ENCODE data around the gene FRMD1. TPM values are rescaled to one million over a fixed set of nuclear protein-coding genes. Genes with fewer than 3 reads are reported as not detected.

The FRMD1 gene
- total and polyA plus RNA-seq, 2 of the 8 experiments (the other 6 are each of a cell fraction or from before 2014, with no cell fraction given), result 0.36 TPM; not detected in 1

GRCh38 chr6:168051648-168052047 lies 27.4 kb downstream of the FRMD1 start:
- H3K9ac ChIP-seq (replicated peaks in 1 of 4; ENCODE audit: extremely low read depth in 1 of 4, low read depth in 3 of 4, low read length in 3 of 4), result no peak overlapping the region
- no peak overlapping the region for H3K23ac ChIP-seq (ENCODE audit: insufficient read length)
- H3K23me2 ChIP-seq (ENCODE audit: low read depth, low read length), result no peaks in the 10 kb centered on the region
- no peak overlapping the region for H4K5ac ChIP-seq (ENCODE audit: insufficient read length, low read depth, low read length)
- no peak overlapping the region for H2AK5ac ChIP-seq (ENCODE audit: low read depth, low read length)
- no peak overlapping the region for H3K14ac ChIP-seq (ENCODE audit: insufficient read length)
- H3K4me3 ChIP-seq (ENCODE audit: extremely low read depth in 1 of 4, insufficient read depth in 2 of 4, low read depth in 3 of 4, low read length in 4 of 4), result no peak overlapping the region
- no peaks in the 10 kb centered on the region; a peak in 1 of 7 replicates for H3K27me3 ChIP-seq (replicated peaks in 1 of 4; ENCODE audit: control insufficient read depth in 3 of 4, extremely low read depth in 1 of 4, insufficient read depth in 3 of 4, low read length in 3 of 4)
- no peaks in the 10 kb centered on the region for H3K79me2 ChIP-seq (ENCODE audit: control insufficient read depth in 1 of 2, insufficient read depth in 2 of 2, low read length in 2 of 2)
- no peak overlapping the region for H3K18ac ChIP-seq (ENCODE audit: extremely low read depth, low read length)
- 0 out of 2 replicates have a peak overlapping the region, but pooled peaks have one; percentile 61 for H2BK15ac ChIP-seq (ENCODE audit: low read length)
- no peaks in the 10 kb centered on the region; a peak in 1 of 8 replicates for H3K36me3 ChIP-seq (ENCODE audit: control insufficient read depth in 2 of 4, insufficient read depth in 4 of 4, low read length in 3 of 4)
- H4K20me1 ChIP-seq (replicated peaks in 1 of 2; ENCODE audit: control insufficient read depth in 1 of 2, insufficient read depth in 2 of 2, low read length in 2 of 2), result no peaks in the 10 kb centered on the region
- H3K4me1 ChIP-seq (replicated peaks in 1 of 4; ENCODE audit: control insufficient read depth in 3 of 4, insufficient read depth in 4 of 4, low read length in 3 of 4), result no peaks in the 10 kb centered on the region; a peak in 3 of 7 replicates
- no peak overlapping the region for H4K91ac ChIP-seq (replicated peaks; ENCODE audit: insufficient read length, low read length)
- DNase-seq (ENCODE audit: low read depth in 1 of 2, low spot score in 2 of 2), result no peak
- H3K56ac ChIP-seq (replicated peaks; ENCODE audit: insufficient read length, low read depth, low read length), result no peak overlapping the region
- no peak overlapping the region for H3K4ac ChIP-seq (replicated peaks; ENCODE audit: insufficient read length, low read depth, low read length)
- no peak overlapping the region for H2BK12ac ChIP-seq (ENCODE audit: low read depth, low read length)
- no peaks in the 10 kb centered on the region for H3K9me3 ChIP-seq (ENCODE audit: insufficient read depth in 2 of 2, low read depth in 1 of 2, low read length in 1 of 2)
- H3K4me2 ChIP-seq (ENCODE audit: insufficient read depth in 1 of 2, low read depth in 2 of 2, low read length in 2 of 2), result no peak overlapping the region
- 91% methylated on average over 9 of the region's 9 CpGs; no CpG with 5 or more reads in 1 of the 2 experiments for WGBS, 2 experiments (ENCODE audit: extremely low coverage in 1 of 2, insufficient coverage in 1 of 2, insufficient read length in 1 of 2, insufficient replicate concordance in 2 of 2, low coverage in 1 of 2, low lambda C conversion rate in 2 of 2, missing lambda C conversion rate in 1 of 2)
- H2BK20ac ChIP-seq (ENCODE audit: low read length), result no peak overlapping the region
- H3K79me1 ChIP-seq (ENCODE audit: low read depth, low read length), result no peaks in the 10 kb centered on the region
- FAIRE-seq, result no peak
- CTCF ChIA-PET (ENCODE audit: partially characterized antibody), result interaction anchor here (1.0 kb wide), 1 partner anchor 22 kb away, joined by 3 read pairs; no protein-coding TSS in a partner anchor
- H2AFZ ChIP-seq (ENCODE audit: low read length), result no peak overlapping the region
- no peak overlapping the region for H2BK120ac ChIP-seq (replicated peaks; ENCODE audit: low read depth, low read length)
- H3K27ac ChIP-seq (ENCODE audit: low read depth, low read length), result no peak overlapping the region
- no peak overlapping the region for H2BK5ac ChIP-seq (ENCODE audit: low read depth, low read length)
- peak overlapping the region; percentile 21; the same call in 1 of the 2 replicates for H4K8ac ChIP-seq (ENCODE audit: extremely low read depth, insufficient read depth, low read length)
- POLR2A ChIA-PET (ENCODE audit: partially characterized antibody), result no interaction called here
- no peak for TF ChIP-seq POU5F1 (IDR thresholded peaks at IDR 0.05; ENCODE audit: low read depth, low read length)
- TF ChIP-seq RAD21 (IDR thresholded peaks at IDR 0.05 in 1 of 2, conservative IDR thresholded peaks at IDR 0.05 in 1 of 2; ENCODE audit: low read depth in 2 of 2, low read length in 2 of 2), result no peak
- TF ChIP-seq PHF8 (conservative IDR thresholded peaks at IDR 0.05; ENCODE audit: low read depth, low read length), result no peak
- no peak for TF ChIP-seq MAFK (IDR thresholded peaks at IDR 0.05; ENCODE audit: low read depth, low read length)
- no peak for TF ChIP-seq POLR2AphosphoS5 (IDR thresholded peaks at IDR 0.05; ENCODE audit: low read depth, low read length)
- no peak for TF ChIP-seq CTBP2 (IDR thresholded peaks at IDR 0.05; ENCODE audit: borderline replicate concordance, insufficient read depth, insufficient read length, low read length)
- no peak for TF ChIP-seq ASH2L (IDR thresholded peaks at IDR 0.05; ENCODE audit: low read length)
- no peak for TF ChIP-seq RXRA (IDR thresholded peaks at IDR 0.05; ENCODE audit: insufficient read depth, low read depth, low read length)
- TF ChIP-seq RBBP5 (IDR thresholded peaks at IDR 0.05; ENCODE audit: borderline replicate concordance, low read depth, low read length), result no peak
- no peak for TF ChIP-seq RFX5 (IDR thresholded peaks at IDR 0.05; ENCODE audit: borderline replicate concordance, low read depth, low read length)
- no peak for TF ChIP-seq EZH2 (IDR thresholded peaks at IDR 0.05; ENCODE audit: low read depth, low read length, severe bottlenecking)
- TF ChIP-seq BRCA1 (IDR thresholded peaks at IDR 0.05; ENCODE audit: low read depth, low read length), result no peak
- TF ChIP-seq KDM4A (IDR thresholded peaks at IDR 0.05; ENCODE audit: low read depth, low read length, severe bottlenecking), result no peak
- no peak for TF ChIP-seq JUND (IDR thresholded peaks at IDR 0.05; ENCODE audit: low read length)
- no peak for TF ChIP-seq SIRT6 (IDR thresholded peaks at IDR 0.05; ENCODE audit: low read length)
